Activated naive CD8-positive, alpha-beta T cell treated with anti-CD3 and anti-CD28 coated beads, Interleukin-2, amount 50 U/mL, for 24 hours (primary cell): Measurements from ENCODE around the gene MEGF11.

ENCODE experiments used
- ATAC-seq: fragments of 150-1000 bp; cut with Tn5 transposase; one replicate; pipeline ENCODE4 v1.10.0; 2021
- DNase-seq: peaks from one replicate; pipeline ENCODE4 v3.0.0; 2021
- H3K27ac Mint-ChIP-seq: one replicate; pipeline ENCODE4 v1.8.0; 2021; ENCODE audit warnings: mild to moderate bottlenecking, mixed read lengths
- H3K27me3 Mint-ChIP-seq: one replicate; pipeline ENCODE4 v1.8.0; 2021; ENCODE audit warnings: mixed read lengths
- H3K36me3 Mint-ChIP-seq: one replicate; pipeline ENCODE4 v1.8.0; 2021; ENCODE audit warnings: low read depth, mixed read lengths
- H3K4me1 Mint-ChIP-seq: one replicate; pipeline ENCODE4 v1.8.0; 2021; ENCODE audit warnings: mixed read lengths
- H3K4me3 Mint-ChIP-seq: one replicate; pipeline ENCODE4 v1.8.0; 2021; ENCODE audit warnings: mild to moderate bottlenecking, moderate library complexity, mixed read lengths
- H3K9me3 Mint-ChIP-seq: one replicate; pipeline ENCODE4 v1.8.0; 2021; ENCODE audit warnings: mixed read lengths

MEGF11 gene

GRCh38 chr15:65904301-65904700, 349.2 kb downstream of the MEGF11 start:
- DNase-seq (no peak), ATAC-seq (no peak)
- H3K4me1 Mint-ChIP-seq = peaks cover 18% of the 10 kb centered on the region
- H3K27ac Mint-ChIP-seq = no peak overlapping the region
- peaks cover 11% of the 10 kb centered on the region for H3K36me3 Mint-ChIP-seq
- no peaks in the 10 kb centered on the region for H3K9me3 Mint-ChIP-seq
- H3K27me3 Mint-ChIP-seq = no peaks in the 10 kb centered on the region
- no peak overlapping the region for H3K4me3 Mint-ChIP-seq

GRCh38 chr15:65903296-65904073, 350.1 kb downstream of the MEGF11 start:
- H3K36me3 Mint-ChIP-seq = peaks cover 17% of the 10 kb centered on the region

GRCh38 chr15:65902373-65902772, 351.2 kb downstream of the MEGF11 start:
- peaks cover 23% of the 10 kb centered on the region for H3K36me3 Mint-ChIP-seq
- H3K27me3 Mint-ChIP-seq = no peaks in the 10 kb centered on the region
- no peak overlapping the region for H3K4me3 Mint-ChIP-seq
- ATAC-seq = peak; percentile 72
- H3K9me3 Mint-ChIP-seq = no peaks in the 10 kb centered on the region
- peaks cover 18% of the 10 kb centered on the region for H3K4me1 Mint-ChIP-seq
- DNase-seq = no peak
- no peak overlapping the region for H3K27ac Mint-ChIP-seq

More at GRCh38 chr15:65903296-65904073, 350.1 kb downstream of the MEGF11 start:
- Mint-ChIP-seq H3K27ac (no peak overlapping the region), H3K27me3 (no peaks in the 10 kb centered on the region), H3K4me3 (no peak overlapping the region), H3K9me3 (no peaks in the 10 kb centered on the region), H3K4me1 (peaks cover 18% of the 10 kb centered on the region)
- ATAC-seq (no peak), DNase-seq (no peak)

- DNase-seq (no peak), ATAC-seq (no peak)
- Mint-ChIP-seq H3K27me3 (no peaks in the 10 kb centered on the region), H3K27ac (no peak overlapping the region), H3K9me3 (no peaks in the 10 kb centered on the region), H3K4me3 (no peak overlapping the region), H3K4me1 (peaks cover 18% of the 10 kb centered on the region), H3K36me3 (peaks cover 20% of the 10 kb centered on the region)
Observed at GRCh38 chr15:65901836-65902235, 351.7 kb downstream of the MEGF11 start.

GRCh38 chr15:65901336-65901735, 352.2 kb downstream of the MEGF11 start:
- Mint-ChIP-seq H3K4me3 (no peak overlapping the region), H3K27me3 (no peaks in the 10 kb centered on the region), H3K4me1 (peaks cover 18% of the 10 kb centered on the region), H3K9me3 (no peaks in the 10 kb centered on the region), H3K36me3 (peaks cover 19% of the 10 kb centered on the region), H3K27ac (no peak overlapping the region)
- DNase-seq = no peak
- ATAC-seq = no peak

- no peak for ATAC-seq
- no peak for DNase-seq
- Mint-ChIP-seq H3K27ac (no peak overlapping the region), H3K4me1 (peaks cover 19% of the 10 kb centered on the region), H3K4me3 (no peak overlapping the region), H3K36me3 (peaks cover 19% of the 10 kb centered on the region), H3K27me3 (no peaks in the 10 kb centered on the region), H3K9me3 (no peaks in the 10 kb centered on the region)
Observed at GRCh38 chr15:65900488-65900887, 353.1 kb downstream of the MEGF11 start.

GRCh38 chr15:65896236-65896635, 357.3 kb downstream of the MEGF11 start:
- Mint-ChIP-seq H3K27ac (no peak overlapping the region), H3K27me3 (no peaks in the 10 kb centered on the region), H3K4me1 (peaks cover 24% of the 10 kb centered on the region), H3K36me3 (peaks cover 16% of the 10 kb centered on the region), H3K9me3 (no peaks in the 10 kb centered on the region), H3K4me3 (no peak overlapping the region)
- DNase-seq (no peak), ATAC-seq (no peak)

- Mint-ChIP-seq H3K27ac (peak overlapping the region; percentile 37), H3K4me3 (no peak overlapping the region), H3K27me3 (no peaks in the 10 kb centered on the region), H3K4me1 (peaks cover 48% of the 10 kb centered on the region), H3K36me3 (peaks cover 32% of the 10 kb centered on the region), H3K9me3 (no peaks in the 10 kb centered on the region)
- ATAC-seq = peak; percentile 39
- DNase-seq = no peak
Observed at GRCh38 chr15:65893060-65893459, 360.5 kb downstream of the MEGF11 start.

GRCh38 chr15:65888981-65889380, 364.6 kb downstream of the MEGF11 start:
- H3K4me1 Mint-ChIP-seq = peaks cover 81% of the 10 kb centered on the region
- no peaks in the 10 kb centered on the region for H3K9me3 Mint-ChIP-seq
- DNase-seq = no peak
- H3K27ac Mint-ChIP-seq = peak overlapping the region; percentile 84
- peak overlapping the region; percentile 34 for H3K4me3 Mint-ChIP-seq
- peaks cover 57% of the 10 kb centered on the region for H3K36me3 Mint-ChIP-seq
- H3K27me3 Mint-ChIP-seq = no peaks in the 10 kb centered on the region
- peak; percentile 78 for ATAC-seq

GRCh38 chr15:65887565-65887964, 366.0 kb downstream of the MEGF11 start:
- Mint-ChIP-seq H3K27me3 (no peaks in the 10 kb centered on the region), H3K36me3 (peaks cover 66% of the 10 kb centered on the region), H3K27ac (peak overlapping the region; percentile 84), H3K4me3 (peak overlapping the region; percentile 46), H3K9me3 (no peaks in the 10 kb centered on the region), H3K4me1 (peaks cover 87% of the 10 kb centered on the region)
- peak; percentile 89 for ATAC-seq
- DNase-seq = peak; percentile 22

GRCh38 chr15:65885668-65886218, 367.8 kb downstream of the MEGF11 start:
- ATAC-seq = no peak
- DNase-seq = no peak
- no peaks in the 10 kb centered on the region for H3K27me3 Mint-ChIP-seq
- no peak overlapping the region for H3K4me3 Mint-ChIP-seq
- no peaks in the 10 kb centered on the region for H3K9me3 Mint-ChIP-seq
- peaks cover 71% of the 10 kb centered on the region for H3K36me3 Mint-ChIP-seq
- H3K27ac Mint-ChIP-seq = no peak overlapping the region
- peaks cover 87% of the 10 kb centered on the region for H3K4me1 Mint-ChIP-seq

- Mint-ChIP-seq H3K4me3 (no peak overlapping the region), H3K27me3 (no peaks in the 10 kb centered on the region), H3K27ac (no peak overlapping the region), H3K36me3 (peaks cover 70% of the 10 kb centered on the region), H3K4me1 (peaks cover 80% of the 10 kb centered on the region), H3K9me3 (no peaks in the 10 kb centered on the region)
- DNase-seq (no peak), ATAC-seq (no peak)
Observed at GRCh38 chr15:65884511-65884910, 369.0 kb downstream of the MEGF11 start.

GRCh38 chr15:65883571-65883970, 370.0 kb downstream of the MEGF11 start:
- no peaks in the 10 kb centered on the region for H3K27me3 Mint-ChIP-seq
- H3K4me1 Mint-ChIP-seq = peaks cover 71% of the 10 kb centered on the region
- H3K27ac Mint-ChIP-seq = no peak overlapping the region
- H3K36me3 Mint-ChIP-seq = peaks cover 65% of the 10 kb centered on the region
- H3K9me3 Mint-ChIP-seq = no peaks in the 10 kb centered on the region
- DNase-seq = no peak
- ATAC-seq = no peak
- H3K4me3 Mint-ChIP-seq = no peak overlapping the region

GRCh38 chr15:65881766-65882434, 371.6 kb downstream of the MEGF11 start:
- H3K36me3 Mint-ChIP-seq = peaks cover 57% of the 10 kb centered on the region
- H3K9me3 Mint-ChIP-seq = no peaks in the 10 kb centered on the region
- H3K4me3 Mint-ChIP-seq = no peak overlapping the region
- H3K27me3 Mint-ChIP-seq = no peaks in the 10 kb centered on the region
- DNase-seq = no peak
- peak; percentile 24 for ATAC-seq
- peak overlapping the region; percentile 37 for H3K27ac Mint-ChIP-seq
- peaks cover 54% of the 10 kb centered on the region for H3K4me1 Mint-ChIP-seq

- Mint-ChIP-seq H3K9me3 (no peaks in the 10 kb centered on the region), H3K4me3 (no peak overlapping the region), H3K4me1 (peaks cover 36% of the 10 kb centered on the region), H3K27ac (peak overlapping the region; percentile 0), H3K27me3 (no peaks in the 10 kb centered on the region), H3K36me3 (peaks cover 32% of the 10 kb centered on the region)
- no peak for ATAC-seq
- DNase-seq = no peak
Observed at GRCh38 chr15:65877749-65878148, 375.8 kb downstream of the MEGF11 start.
